ENCODE measurements around the gene CXCL10. TPM values are rescaled to one million over a fixed set of nuclear protein-coding genes. Genes with fewer than 3 reads are reported as not detected.

Gene CXCL10
- total RNA-seq, 6 donors from 2014 or later = 0.46 to 7.3 (median 3.1) TPM

GRCh38 chr4:76024065-76024464 is 768 bp upstream of the CXCL10 start:
- H3K4me3 ChIP-seq = no peak overlapping the region
- no peak for TF ChIP-seq EP300 (IDR thresholded peaks at IDR 0.05)
- no peak for TF ChIP-seq POLR2A (IDR thresholded peaks at IDR 0.05)
- TF ChIP-seq POLR2AphosphoS5 (IDR thresholded peaks at IDR 0.05) = no peak
- TF ChIP-seq CTCF (IDR thresholded peaks at IDR 0.05) = no peak
- H3K27me3 ChIP-seq = no peaks in the 10 kb centered on the region
- no peaks in the 10 kb centered on the region for H3K9me3 ChIP-seq
- DNase-seq = no peak
- H3K36me3 ChIP-seq = no peaks in the 10 kb centered on the region
- no peak for ATAC-seq (ENCODE audit: low FRiP score in 2 of 2)
- WGBS, 2 donors = 58 to 59% methylated on average over 4 of the region's 4 CpGs
- peaks cover 0 to 16% (median 8%) of the 10 kb centered on the region in 4 donors for H3K4me1 ChIP-seq
- H3K27ac ChIP-seq = no peak overlapping the region

- no peaks in the 10 kb centered on the region for H3K36me3 ChIP-seq
- 80 to 88% methylated on average over 2 of the region's 2 CpGs for WGBS, 2 donors
- TF ChIP-seq POLR2AphosphoS5 (IDR thresholded peaks at IDR 0.05) = no peak
- no peak for TF ChIP-seq EP300 (IDR thresholded peaks at IDR 0.05)
- no peak for TF ChIP-seq POLR2A (IDR thresholded peaks at IDR 0.05)
- no peak for TF ChIP-seq CTCF (IDR thresholded peaks at IDR 0.05)
- DNase-seq = no peak
- no peaks in the 10 kb centered on the region for H3K27me3 ChIP-seq
- H3K27ac ChIP-seq = no peak overlapping the region
- no peaks in the 10 kb centered on the region for H3K9me3 ChIP-seq
- H3K4me1 ChIP-seq = peaks cover 0 to 9% (median 4%) of the 10 kb centered on the region in 4 donors
- ATAC-seq (ENCODE audit: low FRiP score in 2 of 2) = no peak
- no peak overlapping the region for H3K4me3 ChIP-seq
Observed at GRCh38 chr4:76022677-76023076, 620 bp downstream of the CXCL10 start.

GRCh38 chr4:76022031-76022430 is 1.3 kb downstream of the CXCL10 start:
- WGBS, 2 donors = 77 to 83% methylated on average over 4 of the region's 4 CpGs
- peaks cover 0 to 9% (median 4%) of the 10 kb centered on the region in 4 donors for H3K4me1 ChIP-seq
- no peak for ATAC-seq (ENCODE audit: low FRiP score in 2 of 2)
- H3K36me3 ChIP-seq = no peaks in the 10 kb centered on the region
- no peak for DNase-seq
- H3K27me3 ChIP-seq = no peaks in the 10 kb centered on the region
- H3K9me3 ChIP-seq = no peaks in the 10 kb centered on the region
- no peak overlapping the region for H3K4me3 ChIP-seq
- no peak overlapping the region for H3K27ac ChIP-seq
- no peak for TF ChIP-seq EP300 (IDR thresholded peaks at IDR 0.05)
- TF ChIP-seq POLR2A (IDR thresholded peaks at IDR 0.05) = no peak
- TF ChIP-seq CTCF (IDR thresholded peaks at IDR 0.05) = no peak
- no peak for TF ChIP-seq POLR2AphosphoS5 (IDR thresholded peaks at IDR 0.05)

GRCh38 chr4:76017056-76017686 is 6.1 kb downstream of the CXCL10 start:
- H3K4me3 ChIP-seq = no peak overlapping the region
- no peaks in the 10 kb centered on the region for H3K9me3 ChIP-seq
- peaks cover 0 to 5% (median under 1%) of the 10 kb centered on the region in 4 donors for H3K4me1 ChIP-seq
- H3K27ac ChIP-seq = no peak overlapping the region
- H3K27me3 ChIP-seq = no peaks in the 10 kb centered on the region
- DNase-seq (no peak), ATAC-seq (ENCODE audit: low FRiP score in 2 of 2) (no peak)
- H3K36me3 ChIP-seq = no peaks in the 10 kb centered on the region
- TF ChIP-seq POLR2AphosphoS5 (IDR thresholded peaks at IDR 0.05) = no peak
- no peak for TF ChIP-seq CTCF (IDR thresholded peaks at IDR 0.05)
- TF ChIP-seq POLR2A (IDR thresholded peaks at IDR 0.05) = no peak
- no peak for TF ChIP-seq EP300 (IDR thresholded peaks at IDR 0.05)
- WGBS, 2 donors = 90 to 91% methylated on average over 3 of the region's 3 CpGs

- TF ChIP-seq EP300 (IDR thresholded peaks at IDR 0.05) (no peak), CTCF (IDR thresholded peaks at IDR 0.05) (no peak), POLR2A (IDR thresholded peaks at IDR 0.05) (no peak), POLR2AphosphoS5 (IDR thresholded peaks at IDR 0.05) (no peak)
- no peak for DNase-seq
- no peaks in the 10 kb centered on the region for H3K9me3 ChIP-seq
- H3K27me3 ChIP-seq = no peaks in the 10 kb centered on the region
- H3K4me1 ChIP-seq = peaks cover 0 to 6% (median 5%) of the 10 kb centered on the region in 4 donors
- ATAC-seq (ENCODE audit: low FRiP score in 2 of 2) = no peak
- WGBS, 2 donors = 86 to 88% methylated on average over 2 of the region's 2 CpGs
- no peak overlapping the region for H3K27ac ChIP-seq
- no peak overlapping the region for H3K4me3 ChIP-seq
- no peaks in the 10 kb centered on the region for H3K36me3 ChIP-seq
Observed at GRCh38 chr4:76016393-76016792, 6.9 kb downstream of the CXCL10 start.
